Spleen (tissue), 13 donors: ENCODE data around the gene GIMD1. TPM values are rescaled to one million over a fixed set of nuclear protein-coding genes. Genes with fewer than 3 reads are reported as not detected.
"Not testable (repeated sequence)": the region's sequence is repeated elsewhere in the genome, so short reads cannot be mapped to it uniquely, and the experiment has no call there.

ENCODE experiments used
- DNase-seq: peaks from one replicate; pipeline ENCODE4 v3.0.0-alpha.2; 2020
- H3K27ac ChIP-seq, 8 donors: fragments of 200-600 bp; sonication (generic) in 7 of 8; 1 replicate in 4 of 8; 2 replicates in 4 of 8; pipeline versions ENCODE4 v1.5.0 to v1.8.0; 2016 to 2021; ENCODE audit warnings: inconsistent platforms in 4 of 8, mild to moderate bottlenecking in 4 of 8, moderate library complexity in 1 of 8
- H3K27me3 ChIP-seq, 7 donors: fragments of 200-600 bp; sonication (generic) in 6 of 7; replicated peaks in 1 of 7; 1 replicate in 4 of 7; 2 replicates in 3 of 7; pipeline versions ENCODE4 v1.5.0 to v1.8.0; 2016 to 2021; ENCODE audit warnings: inconsistent platforms in 3 of 7, mild to moderate bottlenecking in 1 of 7
- H3K36me3 ChIP-seq, 6 donors: fragments of 200-600 bp; sonication (generic) in 5 of 6; 1 replicate in 4 of 6; 2 replicates in 2 of 6; pipeline versions ENCODE4 v1.5.0 to v1.8.0; 2016 to 2021; ENCODE audit warnings: inconsistent platforms in 2 of 6
- H3K4me1 ChIP-seq, 6 donors: fragments of 200-600 bp; sonication (generic) in 5 of 6; 1 replicate in 3 of 6; 2 replicates in 3 of 6; pipeline versions ENCODE4 v1.5.0 to v1.8.0; 2016 to 2021; ENCODE audit warnings: inconsistent platforms in 3 of 6
- H3K4me3 ChIP-seq, 8 donors: fragments of 200-600 bp; sonication (generic) in 7 of 8; 1 replicate in 4 of 8; 2 replicates in 4 of 8; pipeline versions ENCODE4 v1.5.0 to v1.8.0; 2016 to 2021; ENCODE audit warnings: inconsistent platforms in 4 of 8, mild to moderate bottlenecking in 4 of 8, moderate library complexity in 2 of 8
- H3K9me3 ChIP-seq, 8 donors: fragments of 200-600 bp; sonication (generic) in 7 of 8; 1 replicate in 4 of 8; 2 replicates in 4 of 8; pipeline versions ENCODE4 v1.5.0 to v1.8.0; 2016 to 2021; ENCODE audit warnings: inconsistent platforms in 4 of 8
- CTCF ChIP-seq, 11 experiments: fragments of 200-600 bp in 7 of 11; fragments of 450-650 bp in 4 of 11; sonication (generic) in 4 of 11; IDR thresholded peaks in 8 of 11; conservative IDR thresholded peaks in 3 of 11; 1 replicate in 7 of 11; 2 replicates in 4 of 11; pipeline versions ENCODE4 v1.4.0 to v1.8.0; 2016 to 2021; ENCODE audit warnings: antibody characterized with exemption in 11 of 11, inconsistent platforms in 4 of 11, mild to moderate bottlenecking in 1 of 11
- POLR2A ChIP-seq, 3 donors: fragments of 450-650 bp; IDR thresholded peaks; one replicate each; pipeline ENCODE4 v1.5.1; 2017; ENCODE audit warnings: antibody characterized with exemption in 3 of 3, mild to moderate bottlenecking in 1 of 3
- POLR2AphosphoS5 ChIP-seq, 3 donors: sonication (generic); formaldehyde crosslinking; IDR thresholded peaks; one replicate each; pipeline ENCODE4 v1.5.1; 2017; ENCODE audit warnings: antibody characterized with exemption in 3 of 3
- WGBS, 5 donors: extraction: QIAGEN DNeasy Blood & Tissue Kit in 3 of 5; methylation state at CpG; one replicate each; pipeline versions ENCODE4 v1.1.5 to v1.1.7; 2013 to 2018; 5-methylcytosine and 5-hydroxymethylcytosine counted together
- intact Hi-C: fragments of 100-400 bp; cut with DNase I; formaldehyde crosslinking; loops from one replicate; pipeline ENCODE4 v1.15.0; 2023; ENCODE audit warnings: low total_unique reads
- long read RNA-seq, 2 donors: transcript quantifications; one replicate each; lab custom pipeline, GENCODE V29; 2026
- polyA plus RNA-seq, 3 donors: library from polyadenylated mRNA; stranded (reverse); fragments of 200-250 nt; gene quantifications; one replicate each; pipeline ENCODE4 v1.2.1, GENCODE V29; 2013
- total RNA-seq, 7 donors: library from RNA; depleted of rRNA in 3 of 7; stranded (reverse); fragments of >200 nt in 3 of 7; fragmentation: NEBNext Ultra II Directional in 4 of 7; extraction: Animal tissue kit (Norgen Biotek cat#: 25700) in 4 of 7; gene quantifications; one replicate each; pipeline versions ENCODE4 v1.1.0 to v1.2.1, GENCODE V29; 2016 to 2021
- donor health status: healthy with polysubstance abuse.
- donor health status: DM: no; HTN: no; CAD: no; lungs with moderate emphysema.
- donor health status: DM: no; HTN: no; CAD: no.
- donor health status: Bipolar disorder and iron deficiency.
- donor health status: healthy.
- donor health status: DM: no; HTN: no; CAD: no.
- donor health status: DM: yes; HTN: yes; CAD: no.

GIMD1 gene
- total RNA-seq (not detected), polyA plus RNA-seq (not detected)
- long read RNA-seq, donor 1: 0 reads
- long read RNA-seq, donor 2: 0 reads

DNA sequence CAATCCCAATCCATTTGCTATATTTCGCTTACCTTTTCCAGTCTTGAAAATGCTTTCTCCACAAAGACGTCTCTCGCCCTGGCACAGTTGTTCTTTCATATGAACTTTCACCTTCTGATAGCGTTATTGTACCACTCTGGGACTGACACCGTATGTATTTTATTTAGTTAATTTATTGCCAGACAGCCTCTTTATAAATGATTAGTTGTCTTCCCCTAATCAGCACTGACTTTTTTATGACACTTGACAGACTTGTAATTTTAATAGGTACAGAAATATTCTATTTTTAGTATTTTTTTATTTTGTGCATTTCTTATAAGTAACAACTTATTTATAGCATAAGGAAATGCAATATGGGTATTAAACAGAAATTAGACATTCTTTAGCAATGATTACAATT, at the start of gene GIMD1:
TSS of gene GIMD1 (minus strand) at position 101 of the 400 bp plus-strand sequence. CDS start 1,343 bp downstream, outside the sequence.
- Histone ChIP-seq H3K9me3 (no peaks in the 10 kb centered on the region), H3K27ac (no peak within 1 kb of the TSS), H3K36me3 (no peaks in the 10 kb centered on the region), H3K27me3 (peaks cover 0 to 10% (median 0%) of the 10 kb centered on the region in 7 donors), H3K4me1 (no peaks in the 10 kb centered on the region), H3K4me3 (no peak within 1 kb of the TSS)
- intact Hi-C loops: no loop called here
- TF ChIP-seq CTCF (IDR thresholded peaks at IDR 0.05 in 8 of 11, conservative IDR thresholded peaks at IDR 0.05 in 3 of 11) (no peak), POLR2A (IDR thresholded peaks at IDR 0.05) (no peak), POLR2AphosphoS5 (IDR thresholded peaks at IDR 0.05) (no peak)
- no peak for DNase-seq
- 78 to 89% (median 89%) methylated on average over 5 of the region's 5 CpGs for WGBS, 5 donors

GRCh38 chr4:106414366-106414765, 45.8 kb upstream of the GIMD1 start:
- Histone ChIP-seq H3K27me3 (no peaks in the 10 kb centered on the region), H3K9me3 (no peaks in the 10 kb centered on the region), H3K4me3 (no peak overlapping the region), H3K36me3 (no peaks in the 10 kb centered on the region), H3K27ac (no peak overlapping the region), H3K4me1 (no peaks in the 10 kb centered on the region)
- no peak for TF ChIP-seq POLR2A (IDR thresholded peaks at IDR 0.05)
- TF ChIP-seq CTCF (IDR thresholded peaks at IDR 0.05 in 8 of 11, conservative IDR thresholded peaks at IDR 0.05 in 3 of 11): no peak
- TF ChIP-seq POLR2AphosphoS5 (IDR thresholded peaks at IDR 0.05): no peak
- intact Hi-C loops: no loop called here
- DNase-seq: no peak

- TF ChIP-seq POLR2AphosphoS5 (IDR thresholded peaks at IDR 0.05): no peak
- no peaks in the 10 kb centered on the region for H3K27me3 ChIP-seq
- no peak overlapping the region for H3K27ac ChIP-seq
- no peak overlapping the region for H3K4me3 ChIP-seq
- H3K36me3 ChIP-seq: no peaks in the 10 kb centered on the region
- DNase-seq: no peak
- 88 to 92% (median 92%) methylated on average over 15 of the region's 15 CpGs for WGBS, 5 donors
- H3K4me1 ChIP-seq: no peaks in the 10 kb centered on the region
- H3K9me3 ChIP-seq: no peaks in the 10 kb centered on the region
- intact Hi-C loops: no loop called here
Measured at GRCh38 chr4:106409901-106410889, 41.6 kb upstream of the GIMD1 start.

DNA sequence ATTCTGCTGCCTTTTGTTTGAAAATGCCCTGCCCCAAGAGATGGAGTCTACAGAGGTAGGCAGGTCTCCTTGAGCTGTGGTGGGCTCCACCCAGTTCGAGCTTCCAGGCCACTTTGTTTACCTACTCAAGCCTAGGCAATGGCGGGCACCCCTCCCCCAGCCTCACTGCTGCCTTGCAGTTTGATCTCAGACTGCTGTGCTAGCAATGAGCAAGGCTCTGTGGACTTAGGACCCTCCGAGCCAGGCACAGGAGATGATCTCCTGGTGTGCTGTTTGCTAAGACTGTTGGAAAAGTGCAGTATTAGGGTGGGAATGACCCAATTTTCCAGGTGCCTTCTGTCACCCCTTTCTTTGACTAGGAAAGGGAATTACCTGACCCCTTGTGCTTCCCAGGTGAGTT, 39.4 kb upstream of the GIMD1 start:
- H3K27me3 ChIP-seq, H3K4me3 ChIP-seq, H3K4me1 ChIP-seq, intact Hi-C loops, H3K9me3 ChIP-seq, DNase-seq, H3K36me3 ChIP-seq, H3K27ac ChIP-seq: not testable (repeated sequence)
- 56 to 75% (median 65%) methylated on average over 3 of the region's 3 CpGs for WGBS, 5 donors

GRCh38 chr4:106401157-106401556, 32.6 kb upstream of the GIMD1 start:
- H3K4me1 ChIP-seq: no peaks in the 10 kb centered on the region
- intact Hi-C loops: no loop called here
- no peaks in the 10 kb centered on the region for H3K27me3 ChIP-seq
- peaks cover 7 to 51% (median 34%) of the 10 kb centered on the region in 8 donors for H3K9me3 ChIP-seq
- 85 to 92% (median 90%) methylated on average over 3 of the region's 3 CpGs for WGBS, 5 donors
- no peaks in the 10 kb centered on the region for H3K36me3 ChIP-seq
- no peak for TF ChIP-seq POLR2A (IDR thresholded peaks at IDR 0.05)
- no peak for TF ChIP-seq CTCF (IDR thresholded peaks at IDR 0.05 in 8 of 11, conservative IDR thresholded peaks at IDR 0.05 in 3 of 11)
- no peak for TF ChIP-seq POLR2AphosphoS5 (IDR thresholded peaks at IDR 0.05)
- DNase-seq: no peak
- no peak overlapping the region for H3K4me3 ChIP-seq
- H3K27ac ChIP-seq: no peak overlapping the region

- DNase-seq, H3K27ac ChIP-seq, H3K36me3 ChIP-seq, H3K4me1 ChIP-seq, intact Hi-C loops, H3K4me3 ChIP-seq, H3K27me3 ChIP-seq: not testable (repeated sequence)
- peaks cover 11 to 70% (median 55%) of the 10 kb centered on the region in 8 donors for H3K9me3 ChIP-seq
- 64 to 81% (median 74%) methylated on average over 2 to 4 of the region's 4 CpGs for WGBS, 5 donors
Measured at GRCh38 chr4:106398898-106399297, 30.3 kb upstream of the GIMD1 start.
